BJ (cell line): ENCODE results near the gene DBNDD1. TPM values are rescaled to one million over a fixed set of nuclear protein-coding genes. Genes with fewer than 3 reads are reported as not detected.

ENCODE experiments used
- CTCF ChIA-PET: fragments of 350-600 bp; formaldehyde crosslinking; extraction: SDS; loops from one replicate; lab custom pipeline; 2021; ENCODE audit warnings: antibody characterized with exemption, inconsistent platforms; lab: Yijun Ruan, JAX
- POLR2A ChIA-PET: fragments of 300-600 bp; sonication (Branson Sonifier 250); formaldehyde crosslinking; extraction: SDS; loops from one replicate; lab custom pipeline; 2021; ENCODE audit warnings: antibody characterized with exemption; lab: Charles Lee
- DNase-seq: peaks from one replicate; pipeline ENCODE4 v3.0.0-alpha.2; 2011; ENCODE audit warnings: low read depth
- H3K27me3 ChIP-seq: 2 replicates; pipeline ENCODE4 v1.6.0; 2011; ENCODE audit warnings: low read length; ENCODE audit not compliant: control insufficient read depth, insufficient read depth
- H3K36me3 ChIP-seq: 2 replicates; pipeline ENCODE4 v1.5.1; 2011; ENCODE audit warnings: low read length; ENCODE audit not compliant: control insufficient read depth, insufficient read depth
- H3K4me3 ChIP-seq: 2 replicates; pipeline ENCODE4 v1.5.1; 2011; ENCODE audit warnings: low read depth, mild to moderate bottlenecking, control low read depth, low read length
- polyA plus RNA-seq: library from polyadenylated mRNA; depleted of rRNA; stranded (reverse); fragments of >200 nt; gene quantifications from 2 replicates; pipeline ENCODE4 v1.2.3, GENCODE V29; 2011
- TF ChIP-seq, protein P1 (sequence below): IDR thresholded peaks from 2 replicates; pipeline ENCODE4 v1.5.1; 2011; ENCODE audit warnings: low read depth, mild to moderate bottlenecking, control low read depth, inconsistent platforms, low read length, moderate library complexity; ENCODE audit not compliant: insufficient read depth

Gene DBNDD1
- polyA plus RNA-seq, 1 experiment, result 4.6 TPM

DNA sequence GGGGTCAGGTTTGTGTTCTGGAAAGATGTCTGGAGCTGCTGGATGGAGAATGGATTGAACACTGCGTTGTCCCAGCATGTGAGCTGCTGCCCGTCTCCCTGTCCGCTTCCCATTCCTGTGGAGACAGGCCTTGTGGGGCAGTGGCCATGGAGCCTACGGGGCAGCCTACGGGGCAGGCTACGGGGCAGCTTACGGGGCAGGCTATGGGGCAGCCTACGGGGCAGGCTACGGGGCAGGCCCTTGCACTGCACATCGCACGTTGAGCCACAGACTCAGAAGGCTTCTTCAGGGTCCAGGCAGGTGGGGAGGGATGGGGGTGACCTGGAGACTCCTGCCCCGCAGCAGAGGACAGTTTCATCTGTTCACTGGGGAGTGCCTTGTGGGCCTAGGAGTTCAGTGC, 9.7 kb upstream of the DBNDD1 start:
- ChIA-PET POLR2A (no interaction called here), CTCF (no interaction called here)
- Histone ChIP-seq H3K36me3 (peaks cover 5% of the 10 kb centered on the region), H3K4me3 (no peak overlapping the region), H3K27me3 (no peaks in the 10 kb centered on the region)
- no peak for DNase-seq
- TF ChIP-seq, protein P1, sequence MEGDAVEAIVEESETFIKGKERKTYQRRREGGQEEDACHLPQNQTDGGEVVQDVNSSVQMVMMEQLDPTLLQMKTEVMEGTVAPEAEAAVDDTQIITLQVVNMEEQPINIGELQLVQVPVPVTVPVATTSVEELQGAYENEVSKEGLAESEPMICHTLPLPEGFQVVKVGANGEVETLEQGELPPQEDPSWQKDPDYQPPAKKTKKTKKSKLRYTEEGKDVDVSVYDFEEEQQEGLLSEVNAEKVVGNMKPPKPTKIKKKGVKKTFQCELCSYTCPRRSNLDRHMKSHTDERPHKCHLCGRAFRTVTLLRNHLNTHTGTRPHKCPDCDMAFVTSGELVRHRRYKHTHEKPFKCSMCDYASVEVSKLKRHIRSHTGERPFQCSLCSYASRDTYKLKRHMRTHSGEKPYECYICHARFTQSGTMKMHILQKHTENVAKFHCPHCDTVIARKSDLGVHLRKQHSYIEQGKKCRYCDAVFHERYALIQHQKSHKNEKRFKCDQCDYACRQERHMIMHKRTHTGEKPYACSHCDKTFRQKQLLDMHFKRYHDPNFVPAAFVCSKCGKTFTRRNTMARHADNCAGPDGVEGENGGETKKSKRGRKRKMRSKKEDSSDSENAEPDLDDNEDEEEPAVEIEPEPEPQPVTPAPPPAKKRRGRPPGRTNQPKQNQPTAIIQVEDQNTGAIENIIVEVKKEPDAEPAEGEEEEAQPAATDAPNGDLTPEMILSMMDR, result no peak

- H3K4me3 ChIP-seq, result no peak overlapping the region
- ChIA-PET CTCF (no interaction called here), POLR2A (no interaction called here)
- DNase-seq, result no peak
- peaks cover 5% of the 10 kb centered on the region for H3K36me3 ChIP-seq
- TF ChIP-seq, protein P1, result no peak
- H3K27me3 ChIP-seq, result no peaks in the 10 kb centered on the region
These were observed 8.4 kb upstream of the DBNDD1 start for GRCh38 chr16:90027611-90028010.

DNA sequence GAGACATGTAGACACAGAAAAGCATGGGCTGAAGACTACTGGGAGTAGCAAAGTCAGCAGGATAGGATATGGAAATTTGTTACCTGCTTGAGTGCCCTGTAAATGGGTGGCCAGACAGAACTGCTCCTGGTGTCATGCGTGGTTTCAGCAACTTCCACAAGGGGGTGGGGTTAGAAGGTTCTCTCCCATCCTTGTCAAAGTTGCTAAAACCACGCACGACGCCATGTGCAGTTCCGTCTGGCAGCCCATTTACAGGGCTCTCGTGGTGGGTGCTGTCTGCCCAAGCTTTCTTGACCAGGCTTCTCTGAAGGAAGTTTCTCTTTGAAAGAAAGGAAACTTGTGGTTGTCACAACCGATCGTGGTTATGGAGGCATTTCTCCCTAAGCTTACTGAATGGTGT, 6.9 kb upstream of the DBNDD1 start:
- ChIA-PET CTCF (no interaction called here), POLR2A (no interaction called here)
- Histone ChIP-seq H3K4me3 (no peak overlapping the region), H3K27me3 (no peaks in the 10 kb centered on the region), H3K36me3 (peaks cover 1% of the 10 kb centered on the region; the same call in 1 of the 2 replicates)
- no peak for DNase-seq
- TF ChIP-seq, protein P1, result no peak

GRCh38 chr16:90023078-90023447, 3.8 kb upstream of the DBNDD1 start:
- peaks cover 1% of the 10 kb centered on the region; the same call in 1 of the 2 replicates for H3K36me3 ChIP-seq
- peak overlapping the region; percentile 88 for H3K4me3 ChIP-seq
- TF ChIP-seq, protein P1, result no peak
- ChIA-PET CTCF (no interaction called here), POLR2A (no interaction called here)
- DNase-seq, result no peak
- no peaks in the 10 kb centered on the region for H3K27me3 ChIP-seq

DNA sequence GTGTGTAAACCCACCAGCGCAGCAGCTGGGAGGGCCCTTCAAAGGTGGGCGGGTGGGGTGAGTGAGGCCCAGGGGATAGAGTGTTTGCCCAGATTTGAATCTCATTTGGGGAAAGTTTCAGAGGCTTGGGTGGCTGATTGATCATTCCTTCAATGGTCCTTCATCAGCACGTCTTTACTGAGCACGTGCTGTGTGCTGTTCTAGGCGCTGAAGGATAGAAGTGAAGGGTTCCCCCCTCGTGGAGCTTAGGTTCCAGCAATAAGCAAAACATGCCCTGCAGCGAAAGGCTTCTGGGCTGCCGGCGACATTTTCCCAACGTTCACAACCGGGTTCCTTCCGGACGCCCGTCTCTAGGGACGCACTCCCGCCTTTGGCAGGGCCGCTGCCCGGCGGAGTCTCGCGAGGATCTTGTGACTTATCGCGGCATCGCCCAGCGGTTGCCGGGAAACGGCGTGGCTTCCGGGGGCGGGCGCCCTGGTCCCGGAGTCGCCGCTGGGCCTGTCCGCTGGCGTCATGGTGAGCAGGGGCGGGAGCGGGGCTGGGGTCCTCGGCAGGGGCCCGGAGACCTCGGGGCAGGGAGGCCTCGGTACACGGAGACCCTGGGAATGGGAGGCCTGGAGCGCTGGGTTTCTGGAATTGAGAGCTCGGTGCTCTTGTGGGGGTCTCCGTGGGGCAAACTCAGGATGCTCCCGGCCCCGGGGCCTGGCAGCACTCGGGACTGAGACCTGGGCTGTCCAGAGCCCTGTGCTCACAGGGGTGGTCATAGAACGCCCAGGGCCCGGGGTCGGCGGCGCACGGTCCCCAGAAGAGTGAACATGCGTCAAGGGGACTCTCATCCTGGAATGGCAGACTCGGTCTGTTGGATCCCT, 3.2 kb upstream of the DBNDD1 start:
- POLR2A ChIA-PET, result no interaction called here
- CTCF ChIA-PET, result interaction anchor here (0.6 kb wide), 1 partner anchor 141 kb away, joined by 6 read pairs; no protein-coding TSS in a partner anchor

More for the DNA sequence above, 3.2 kb upstream of the DBNDD1 start:
- Histone ChIP-seq H3K36me3 (no peaks in the 10 kb centered on the region), H3K4me3 (peak overlapping the region; percentile 88), H3K27me3 (no peaks in the 10 kb centered on the region)
- DNase-seq, result peak; percentile 33
- TF ChIP-seq, protein P1, result no peak
